Left ventricle myocardium inferior (tissue), 1 donor: ENCODE data around the gene UGT1A3. TPM values are rescaled to one million over a fixed set of nuclear protein-coding genes. Genes with fewer than 3 reads are reported as not detected.

Source experiments
- DNase-seq: peaks from one replicate; pipeline ENCODE4 v3.0.0-alpha.2; 2020
- H3K27ac ChIP-seq: fragments of 200-600 bp; replicated peaks from 2 replicates; pipeline ENCODE4 v1.8.0; 2021
- H3K27me3 ChIP-seq: fragments of 200-600 bp; 2 replicates; pipeline ENCODE4 v1.8.0; 2021; ENCODE audit warnings: low read depth
- H3K36me3 ChIP-seq: fragments of 200-600 bp; 2 replicates; pipeline ENCODE4 v1.8.0; 2021
- H3K4me1 ChIP-seq: fragments of 200-600 bp; 2 replicates; pipeline ENCODE4 v1.8.0; 2021
- H3K4me3 ChIP-seq: fragments of 200-600 bp; 2 replicates; pipeline ENCODE4 v1.8.0; 2021; ENCODE audit warnings: mild to moderate bottlenecking, moderate library complexity
- H3K9me3 ChIP-seq: fragments of 200-600 bp; replicated peaks from 2 replicates; pipeline ENCODE4 v1.8.0; 2021
- CTCF ChIP-seq: fragments of 200-600 bp; IDR thresholded peaks from 2 replicates; pipeline ENCODE4 v1.8.0; 2021; ENCODE audit warnings: antibody characterized with exemption, mild to moderate bottlenecking, borderline replicate concordance
- intact Hi-C: fragments of 100-400 bp; cut with micrococcal nuclease; formaldehyde crosslinking; loops from one replicate; pipeline ENCODE4 v1.11.0; 2022
- total RNA-seq: library from RNA; stranded (reverse); fragmentation: NEBNext Ultra II Directional; extraction: Animal tissue kit (Norgen Biotek cat#: 25700); gene quantifications from one replicate; pipeline ENCODE4 v1.2.1, GENCODE V29; 2021
- donor health status: DM: no; HTN: yes; CAD: no; lungs with severe emphysema.

UGT1A3 gene
- total RNA-seq, 1 donor from 2014 or later: not detected

DNA sequence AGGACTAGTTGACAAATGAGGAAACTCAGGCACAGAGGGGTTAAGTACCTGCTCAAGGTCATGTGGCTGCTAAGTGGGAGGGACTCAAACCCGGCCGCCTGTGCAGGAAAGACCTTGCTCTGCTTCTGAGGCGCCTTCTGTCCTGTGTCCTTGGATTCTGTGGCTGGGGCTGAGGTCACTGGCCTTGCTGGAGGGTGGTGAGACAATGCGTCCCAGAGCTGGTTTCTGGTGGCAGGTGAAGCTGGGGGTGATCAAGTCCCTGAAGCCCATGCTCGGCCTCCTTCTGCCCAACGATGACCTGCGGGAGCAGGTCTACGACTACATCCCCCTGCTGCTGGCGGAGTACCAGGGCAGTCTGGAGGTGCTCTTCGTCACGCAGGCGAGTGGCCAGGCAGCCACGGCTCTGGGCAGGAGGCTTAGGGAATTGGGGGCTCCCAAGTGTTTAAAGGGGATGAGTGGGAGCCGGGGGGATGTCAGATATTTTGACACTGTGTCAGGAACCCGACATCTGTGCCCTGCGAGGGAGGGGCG is 65.4 kb downstream of the UGT1A3 start:
- H3K27ac ChIP-seq: no peak overlapping the region
- no peaks in the 10 kb centered on the region for H3K36me3 ChIP-seq
- intact Hi-C loops: no loop called here
- no peak for DNase-seq
- no peak for TF ChIP-seq CTCF
- no peaks in the 10 kb centered on the region for H3K4me1 ChIP-seq
- H3K9me3 ChIP-seq: no peaks in the 10 kb centered on the region
- peaks cover 15% of the 10 kb centered on the region for H3K27me3 ChIP-seq
- H3K4me3 ChIP-seq: no peak overlapping the region

GRCh38 chr2:233795735-233796171 is 66.9 kb downstream of the UGT1A3 start:
- intact Hi-C loops: no loop called here
- H3K9me3 ChIP-seq: no peaks in the 10 kb centered on the region
- H3K27ac ChIP-seq: no peak overlapping the region
- H3K27me3 ChIP-seq: peaks cover 25% of the 10 kb centered on the region
- no peak for TF ChIP-seq CTCF
- H3K4me1 ChIP-seq: no peaks in the 10 kb centered on the region
- H3K36me3 ChIP-seq: no peaks in the 10 kb centered on the region
- H3K4me3 ChIP-seq: no peak overlapping the region
- no peak for DNase-seq

GRCh38 chr2:233796254-233796653 is 67.4 kb downstream of the UGT1A3 start:
- no peaks in the 10 kb centered on the region for H3K9me3 ChIP-seq
- intact Hi-C loops: no loop called here
- DNase-seq: no peak
- H3K4me3 ChIP-seq: no peak overlapping the region
- H3K27me3 ChIP-seq: peaks cover 25% of the 10 kb centered on the region
- no peak for TF ChIP-seq CTCF
- no peaks in the 10 kb centered on the region for H3K4me1 ChIP-seq
- no peaks in the 10 kb centered on the region for H3K36me3 ChIP-seq
- H3K27ac ChIP-seq: no peak overlapping the region

GRCh38 chr2:233798335-233799086 is 69.7 kb downstream of the UGT1A3 start:
- peaks cover 32% of the 10 kb centered on the region for H3K27me3 ChIP-seq
- no peaks in the 10 kb centered on the region for H3K9me3 ChIP-seq
- H3K27ac ChIP-seq: no peak overlapping the region
- no peaks in the 10 kb centered on the region for H3K36me3 ChIP-seq
- TF ChIP-seq CTCF: no peak
- DNase-seq: no peak
- H3K4me3 ChIP-seq: no peak overlapping the region
- no peaks in the 10 kb centered on the region for H3K4me1 ChIP-seq
- intact Hi-C loops: no loop called here

DNA sequence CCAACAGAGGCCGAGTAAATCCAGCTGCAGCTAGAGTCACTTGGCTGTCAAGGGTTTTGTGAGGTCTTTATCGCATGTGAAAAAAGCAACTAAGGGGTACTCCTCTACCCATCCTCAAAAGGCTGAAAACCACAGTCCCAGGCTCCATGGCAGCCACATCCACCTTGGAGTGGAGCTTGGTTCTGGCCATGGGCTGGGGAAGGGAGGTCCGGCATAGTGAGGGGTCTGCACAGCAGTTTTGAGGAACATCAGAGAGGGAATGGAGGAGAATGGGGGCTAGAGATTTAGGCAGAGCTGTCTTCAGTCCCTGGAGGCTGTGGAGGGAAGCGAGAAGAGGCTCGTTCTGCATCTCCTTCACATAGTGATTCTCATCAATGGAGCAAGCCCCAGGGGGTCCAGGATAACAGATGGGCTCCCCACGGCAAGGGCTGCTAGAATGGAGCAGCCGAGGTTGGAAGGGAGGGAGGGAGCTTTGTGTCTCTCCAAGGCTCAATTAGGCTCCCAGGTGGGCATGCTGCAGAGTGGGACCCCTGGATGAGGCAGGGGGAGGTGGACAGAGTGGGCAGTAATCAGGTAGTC is 70.3 kb downstream of the UGT1A3 start:
- H3K4me1 ChIP-seq: no peaks in the 10 kb centered on the region
- H3K36me3 ChIP-seq: no peaks in the 10 kb centered on the region
- TF ChIP-seq CTCF: no peak
- no peak for DNase-seq
- H3K9me3 ChIP-seq: no peaks in the 10 kb centered on the region
- intact Hi-C loops: no loop called here
- no peak overlapping the region for H3K27ac ChIP-seq
- H3K4me3 ChIP-seq: no peak overlapping the region
- peaks cover 35% of the 10 kb centered on the region for H3K27me3 ChIP-seq
